HG03039 (cell line): ENCODE results near the gene ADARB1.

ENCODE experiments used
- ATAC-seq: cut with Tn5 transposase; IDR thresholded peaks from one replicate; pipeline ENCODE4 v1.9.1; 2021; ENCODE audit warnings: mild to moderate bottlenecking, moderate library complexity; ENCODE audit not compliant: unreplicated experiment

ADARB1 gene

DNA sequence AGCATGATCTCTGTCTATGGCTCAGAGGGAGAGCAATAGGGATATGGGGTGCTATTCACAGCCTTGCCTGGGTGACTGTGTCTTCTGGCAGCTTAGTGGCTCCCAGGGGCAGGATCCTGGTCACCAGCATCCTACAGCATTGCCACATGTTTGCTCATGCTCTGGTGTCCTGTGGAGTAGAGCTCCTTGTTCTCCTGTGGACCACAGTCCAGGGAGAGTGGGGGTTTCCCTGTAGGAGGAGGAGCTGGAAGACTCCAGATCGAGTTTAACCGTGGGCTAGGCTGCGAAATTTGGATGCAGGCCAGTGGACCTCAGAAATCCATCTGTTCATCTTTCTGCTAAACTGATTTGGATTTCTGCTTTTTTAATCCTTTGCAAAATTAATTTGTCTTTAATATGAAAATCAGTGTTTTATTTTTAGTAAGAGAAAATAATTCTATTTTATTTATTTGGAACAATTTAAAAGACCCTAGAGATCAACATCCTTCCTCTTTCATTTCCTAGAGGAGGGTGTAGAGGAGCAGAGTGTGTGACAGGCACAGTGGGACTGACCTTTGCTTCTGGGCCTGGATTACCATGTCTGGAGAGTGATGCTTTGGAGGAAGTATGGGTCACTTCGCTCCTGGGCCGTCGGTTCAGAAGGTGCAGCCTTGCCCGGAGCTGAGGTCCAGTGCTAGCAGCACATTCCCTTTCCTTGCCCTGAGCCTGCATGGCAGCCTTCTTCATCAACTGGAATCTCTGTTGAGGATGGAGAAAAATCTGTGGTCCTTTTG lies 17.4 kb downstream of the ADARB1 start:
- no peak for ATAC-seq

DNA sequence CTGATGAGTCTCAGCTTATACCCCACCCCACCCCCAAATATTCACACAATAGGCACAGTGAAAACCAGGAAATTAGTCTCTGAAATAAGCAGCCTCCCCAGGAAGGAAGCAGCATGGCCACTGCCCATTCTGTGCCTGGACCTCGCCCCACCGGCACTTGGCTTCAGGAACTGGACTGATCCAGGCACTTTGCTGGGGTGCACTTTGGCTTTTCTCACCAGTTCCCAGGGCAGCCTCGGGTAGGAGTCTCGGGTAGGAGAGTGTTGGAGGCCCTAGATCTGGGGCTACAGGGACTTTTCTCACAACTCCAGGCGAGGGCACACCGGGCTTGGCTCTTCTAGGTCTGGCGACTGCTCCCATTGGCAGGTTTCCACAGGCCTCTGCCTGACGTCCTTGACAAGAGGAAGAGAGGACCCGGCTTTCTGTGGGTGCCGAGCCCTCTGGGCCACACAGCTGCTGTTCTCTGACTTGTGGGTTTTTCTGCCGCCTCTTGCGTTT lies 18.7 kb downstream of the ADARB1 start:
- ATAC-seq = no peak

DNA sequence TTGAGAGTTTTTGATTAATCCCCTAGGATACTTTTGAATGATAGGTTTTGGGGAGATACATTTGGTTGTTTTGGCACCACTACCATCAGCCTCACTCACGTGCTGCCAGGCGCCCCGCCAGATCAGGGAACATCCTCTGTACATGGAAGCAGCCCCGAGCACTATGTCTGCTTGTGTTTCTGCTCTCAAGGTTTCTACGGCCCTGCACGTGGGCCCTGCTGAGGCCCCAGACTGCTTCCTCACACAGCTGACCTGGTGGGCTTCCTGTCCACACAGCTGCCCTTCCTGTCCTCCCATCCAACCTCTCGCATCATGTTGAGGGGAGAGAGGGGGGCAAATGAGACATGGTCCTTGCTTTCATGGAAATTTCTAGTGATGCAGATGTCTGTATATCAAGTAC lies 20.0 kb downstream of the ADARB1 start:
- ATAC-seq = no peak

DNA sequence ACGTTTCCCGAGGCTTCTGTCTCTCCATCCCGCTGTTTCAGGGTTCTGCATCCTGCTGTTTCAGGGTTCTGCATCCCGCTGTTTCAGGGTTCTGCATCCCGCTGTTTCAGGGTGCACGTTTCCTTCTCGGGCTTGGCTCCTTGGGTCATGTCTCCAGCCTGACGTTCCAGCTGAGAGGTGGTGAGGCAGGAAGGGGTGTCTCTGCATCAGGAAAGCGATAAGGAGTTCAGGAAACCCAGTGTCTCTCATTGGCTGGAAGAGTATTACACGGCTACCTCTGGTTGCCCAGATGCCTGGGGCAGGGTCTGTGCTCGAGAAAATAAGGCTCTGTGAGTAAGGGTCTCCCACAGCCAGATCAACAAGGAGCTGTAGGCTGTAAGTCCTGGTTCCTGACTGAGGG lies 21.1 kb downstream of the ADARB1 start:
- ATAC-seq = no peak

DNA sequence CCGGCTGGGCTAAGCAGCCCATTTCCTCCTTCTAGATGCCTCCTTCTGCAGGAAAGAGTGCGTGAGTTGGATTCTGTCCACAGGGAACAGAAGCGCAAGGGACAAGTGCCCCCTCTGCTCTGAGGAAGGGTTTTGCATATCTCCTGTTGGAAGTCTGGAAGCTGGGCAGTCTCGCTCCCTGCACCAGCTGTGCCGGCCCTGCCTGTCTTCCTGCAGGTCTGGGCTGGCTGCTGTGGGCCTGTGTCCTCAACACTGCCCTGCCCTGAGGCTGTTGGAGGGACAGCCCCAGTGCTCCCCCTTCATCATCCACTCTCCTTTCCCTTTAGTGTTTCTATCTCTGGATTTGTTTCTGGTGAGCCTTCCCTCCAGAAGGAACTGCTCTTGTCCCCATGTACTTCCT lies 21.8 kb downstream of the ADARB1 start:
- no peak for ATAC-seq

DNA sequence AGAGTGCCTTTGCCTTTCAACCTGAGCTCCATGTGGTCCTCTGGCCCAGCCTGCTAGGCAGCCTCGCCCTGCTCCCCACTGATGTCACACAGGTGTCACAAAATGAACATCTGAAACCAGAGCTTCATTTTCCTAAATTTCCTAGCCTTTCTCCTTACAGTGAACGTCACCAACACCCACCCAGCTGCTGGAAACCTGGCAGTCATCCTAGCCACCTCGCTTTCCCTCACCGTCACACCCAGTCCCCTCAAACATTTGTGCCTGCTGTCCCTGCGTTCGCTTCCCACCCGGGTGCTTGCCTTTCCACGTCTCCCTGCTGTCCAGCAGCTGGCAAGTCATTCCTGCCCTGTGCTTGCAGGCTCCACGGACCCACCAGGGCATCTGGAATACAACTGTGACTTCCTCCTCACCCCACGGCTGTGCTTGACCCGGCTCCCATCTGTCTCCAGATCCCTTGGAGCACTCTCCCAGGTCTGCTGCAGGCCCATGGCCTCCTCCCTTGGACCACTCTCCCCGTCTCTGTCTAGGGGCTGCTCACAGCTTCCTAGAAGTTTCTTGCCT lies 23.5 kb downstream of the ADARB1 start:
- no peak for ATAC-seq

DNA sequence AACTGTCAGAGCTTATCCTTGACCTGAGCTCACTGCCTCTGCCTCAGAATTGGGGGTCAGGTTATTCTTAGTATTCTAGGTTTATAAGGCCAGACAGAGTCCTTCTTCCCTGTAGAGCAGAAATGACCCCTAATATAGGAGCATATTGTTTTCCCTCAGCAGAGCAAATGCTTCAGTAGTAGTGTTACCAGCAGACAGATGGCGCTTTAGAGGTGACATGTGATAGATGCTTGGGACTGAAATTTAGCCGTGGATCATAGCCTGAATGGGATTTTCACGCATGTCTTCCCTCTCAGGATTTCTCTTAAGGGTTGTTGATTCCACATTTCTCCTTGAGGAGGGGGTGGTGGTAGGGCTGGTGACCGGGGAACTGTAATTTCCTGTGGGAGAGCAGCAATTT lies 24.5 kb downstream of the ADARB1 start:
- ATAC-seq = no peak

DNA sequence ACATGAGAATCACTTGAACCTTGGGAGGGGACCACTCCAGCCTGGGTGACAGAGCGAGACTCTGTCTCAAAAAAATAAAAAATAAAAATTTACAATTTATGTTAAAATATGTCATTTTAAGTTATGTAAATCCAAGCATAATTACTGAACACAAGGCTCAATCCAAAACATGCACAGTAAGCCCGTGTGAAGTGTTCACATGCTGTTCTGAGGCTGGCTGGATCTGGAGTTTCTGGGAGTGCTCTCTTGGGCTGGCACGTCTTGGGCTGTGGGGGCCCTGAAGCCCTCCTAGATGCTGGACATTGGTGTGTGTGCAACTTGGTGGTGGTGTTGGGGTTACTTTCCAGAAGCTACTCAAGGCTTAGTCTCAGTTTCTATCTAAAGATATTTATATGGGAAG lies 25.2 kb downstream of the ADARB1 start:
- no peak for ATAC-seq

DNA sequence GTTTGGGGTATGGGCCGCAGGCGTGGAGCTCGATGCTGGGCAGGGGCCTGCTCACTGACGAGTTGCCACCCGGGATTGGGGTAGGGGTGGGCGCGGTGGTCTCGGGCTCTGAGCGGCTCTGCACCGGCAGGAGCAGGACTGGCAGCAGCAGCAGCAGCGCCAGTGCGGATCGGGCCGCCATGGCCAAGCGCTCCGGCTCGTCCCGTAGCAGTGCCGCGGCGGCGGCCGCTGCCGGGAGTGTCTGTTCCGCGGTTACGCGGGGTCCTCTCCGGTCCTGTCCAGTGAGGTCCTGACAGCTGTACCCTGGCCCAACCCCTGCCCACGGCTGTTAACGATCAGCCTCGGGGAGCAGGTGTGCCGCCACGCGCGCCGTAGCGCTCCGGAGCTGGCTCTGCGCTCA lies 26.5 kb downstream of the ADARB1 start:
- no peak for ATAC-seq

DNA sequence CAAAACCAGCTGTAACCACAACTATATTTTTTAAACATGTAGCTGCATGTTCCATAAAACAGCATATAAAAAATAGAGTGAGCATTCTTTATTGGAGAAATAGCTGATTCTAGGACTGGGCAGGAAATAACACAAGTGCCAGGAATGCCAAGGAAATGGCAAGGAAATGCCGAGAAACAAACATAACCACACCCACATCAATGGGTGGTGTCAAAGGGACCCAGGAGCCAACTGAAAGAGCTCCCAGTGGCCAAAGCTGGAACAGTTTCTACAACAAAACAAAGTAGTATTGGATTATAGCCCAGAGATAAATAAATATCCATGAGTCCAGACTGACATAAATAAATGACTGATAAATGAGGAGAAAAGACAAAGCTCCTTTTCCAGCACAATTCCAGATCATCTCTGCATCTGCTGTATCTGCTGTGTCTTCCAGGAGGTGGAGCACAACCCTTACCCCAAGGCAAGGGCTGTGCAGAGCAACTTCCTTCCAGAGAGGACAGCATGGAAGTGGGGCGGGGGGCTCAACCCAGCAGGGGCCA lies 28.1 kb downstream of the ADARB1 start:
- ATAC-seq = no peak

DNA sequence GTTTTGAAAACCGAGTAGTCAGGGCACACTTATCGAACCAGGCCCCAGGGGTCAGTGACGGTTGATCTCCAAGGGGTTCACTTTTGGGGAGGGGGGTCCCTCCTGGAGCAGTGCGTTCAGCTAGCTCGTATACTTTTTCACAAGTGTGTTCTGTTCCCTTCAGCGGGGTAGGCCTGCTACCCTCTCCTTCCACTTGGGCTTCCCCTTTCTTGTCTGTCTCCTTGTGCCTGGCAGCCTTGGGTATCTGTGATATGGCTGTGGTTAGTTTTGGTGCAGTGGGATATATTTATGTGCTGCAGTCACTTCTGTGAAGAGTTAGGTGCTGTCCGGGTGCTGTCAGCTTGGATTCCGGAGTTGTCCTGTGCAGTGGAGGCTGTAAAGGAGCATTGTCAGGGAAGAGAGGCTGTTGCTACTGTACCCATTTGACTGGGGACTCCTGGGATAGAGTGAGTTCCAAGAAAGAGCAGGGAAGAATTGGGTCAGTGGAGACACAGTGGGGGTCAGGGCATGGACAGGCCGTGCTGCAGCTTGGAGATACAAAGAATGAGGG lies 29.7 kb downstream of the ADARB1 start:
- ATAC-seq = no peak

DNA sequence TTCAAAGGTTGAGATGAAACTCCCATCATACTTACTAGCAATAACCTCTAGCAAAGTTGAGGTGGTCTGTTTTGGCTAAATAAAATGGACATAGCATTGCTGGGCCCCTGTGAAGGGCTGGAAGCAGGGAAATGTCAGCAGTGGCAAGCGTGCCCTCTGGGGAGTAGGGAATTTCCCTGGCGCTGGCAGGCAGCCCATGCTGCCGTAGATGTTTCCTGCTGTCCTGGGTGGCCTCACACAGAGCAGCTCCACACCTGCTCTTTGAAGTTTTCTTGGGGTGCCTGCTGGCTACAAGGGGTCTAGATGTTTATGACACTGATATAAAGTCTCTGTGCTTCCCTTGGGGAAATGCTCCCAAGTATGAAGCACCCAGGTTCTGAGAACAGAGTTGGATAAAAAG lies 30.2 kb downstream of the ADARB1 start:
- ATAC-seq = no peak

DNA sequence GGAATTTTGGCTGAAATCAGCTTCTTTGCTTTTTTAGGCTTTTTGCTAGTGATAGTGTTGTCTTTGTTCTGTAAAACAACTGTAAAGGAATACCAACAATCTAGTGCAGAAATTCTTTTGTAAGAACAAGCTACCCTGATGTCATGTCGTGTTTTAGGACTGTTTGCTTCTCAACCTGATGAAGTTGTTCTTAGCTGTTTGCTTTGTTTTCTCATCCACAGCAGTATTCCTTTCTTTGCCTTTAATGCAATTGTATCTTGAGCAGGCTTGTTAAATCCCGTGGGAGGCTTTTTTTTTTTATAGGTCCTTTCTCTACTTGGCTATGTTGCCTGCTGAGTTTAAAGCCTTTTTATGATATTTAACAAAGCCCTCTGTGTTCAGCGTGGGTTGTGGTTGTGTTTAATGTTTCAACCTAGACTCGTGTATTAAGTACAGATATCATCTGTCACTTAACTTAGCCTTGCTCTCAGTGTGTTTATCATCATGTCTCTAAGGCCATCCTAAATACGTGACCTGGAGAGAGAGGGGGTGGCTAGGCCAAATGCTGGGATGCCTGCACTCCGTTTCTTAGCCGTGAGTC lies 31.6 kb downstream of the ADARB1 start:
- ATAC-seq = no peak

DNA sequence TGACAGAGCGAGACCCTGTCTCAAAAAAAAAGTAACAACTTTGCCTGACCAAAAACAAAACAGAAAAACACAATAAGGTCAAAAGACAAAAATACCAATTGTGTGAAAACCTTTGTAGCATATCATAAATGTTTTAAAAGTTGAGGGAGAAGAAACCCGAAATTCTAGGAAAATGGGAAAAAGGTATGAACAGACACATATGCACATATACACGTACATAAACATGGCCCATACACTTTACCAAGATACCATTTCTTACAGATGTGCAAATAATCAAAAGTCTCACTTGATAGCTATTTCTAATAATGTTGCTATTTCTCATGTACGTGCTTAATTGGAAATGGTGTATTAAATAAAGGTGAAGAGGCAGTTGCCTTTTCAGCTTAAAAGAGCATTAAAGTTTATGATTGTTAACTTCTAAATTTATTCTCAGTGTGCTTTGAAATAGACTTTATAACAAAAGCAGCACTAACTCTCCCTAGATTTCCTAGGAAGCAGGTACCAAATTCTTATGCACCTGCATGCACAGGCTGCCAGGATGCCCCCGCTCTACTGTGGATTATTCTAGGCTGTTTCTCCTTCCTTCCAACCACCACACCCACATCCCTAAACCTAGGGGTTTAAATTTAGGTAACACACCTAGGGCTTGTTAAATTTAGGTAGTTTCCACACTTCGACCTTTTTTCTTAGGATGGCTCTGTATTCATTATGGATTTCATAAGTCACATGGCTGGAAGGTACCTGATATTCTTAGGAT lies 33.8 kb downstream of the ADARB1 start:
- ATAC-seq = no peak

DNA sequence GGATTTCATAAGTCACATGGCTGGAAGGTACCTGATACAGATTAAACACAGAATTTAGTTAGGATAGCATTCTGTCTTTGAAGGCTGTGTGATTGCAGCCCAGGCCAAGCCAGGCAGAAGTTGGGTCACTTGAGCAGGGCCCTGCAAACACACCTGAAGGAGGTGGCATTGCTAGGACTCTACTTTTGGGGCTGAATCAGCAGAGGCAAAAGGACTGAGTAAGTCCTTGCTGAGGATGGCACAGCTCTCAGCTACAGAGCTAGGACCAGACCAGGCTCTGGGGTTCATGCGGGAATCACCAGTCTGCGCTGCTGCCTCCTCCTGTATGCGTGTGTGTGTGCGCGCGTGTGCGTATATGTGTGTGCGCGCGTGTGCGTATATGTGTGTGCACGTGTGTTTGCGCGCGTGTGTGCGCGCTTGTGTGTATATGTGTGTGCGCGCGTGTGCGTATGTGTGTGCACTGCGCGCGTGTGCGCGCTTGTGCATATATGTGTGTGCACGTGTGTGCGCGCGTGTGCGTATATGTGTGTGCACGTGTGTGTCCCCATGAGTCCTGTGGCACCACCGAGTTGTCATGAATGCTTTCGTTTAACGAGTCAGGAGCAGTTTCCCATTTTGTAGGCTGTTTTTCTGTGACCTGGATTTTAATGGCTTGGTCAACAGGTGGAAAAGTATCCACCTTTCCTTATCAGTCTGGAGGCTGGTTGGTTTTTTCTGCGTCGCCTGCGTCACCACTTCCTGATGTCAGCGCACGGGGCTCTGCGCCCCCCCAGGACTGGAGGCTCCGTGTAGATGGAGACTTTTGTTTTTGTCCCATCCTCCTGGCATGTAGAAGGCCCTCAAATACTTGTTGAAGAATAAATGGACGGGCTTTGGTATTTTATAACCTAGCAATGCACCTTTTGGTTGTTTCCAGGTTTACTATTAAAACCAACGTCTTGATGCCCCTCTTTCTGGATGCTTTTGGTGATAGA lies 34.7 kb downstream of the ADARB1 start:
- ATAC-seq = no peak

DNA sequence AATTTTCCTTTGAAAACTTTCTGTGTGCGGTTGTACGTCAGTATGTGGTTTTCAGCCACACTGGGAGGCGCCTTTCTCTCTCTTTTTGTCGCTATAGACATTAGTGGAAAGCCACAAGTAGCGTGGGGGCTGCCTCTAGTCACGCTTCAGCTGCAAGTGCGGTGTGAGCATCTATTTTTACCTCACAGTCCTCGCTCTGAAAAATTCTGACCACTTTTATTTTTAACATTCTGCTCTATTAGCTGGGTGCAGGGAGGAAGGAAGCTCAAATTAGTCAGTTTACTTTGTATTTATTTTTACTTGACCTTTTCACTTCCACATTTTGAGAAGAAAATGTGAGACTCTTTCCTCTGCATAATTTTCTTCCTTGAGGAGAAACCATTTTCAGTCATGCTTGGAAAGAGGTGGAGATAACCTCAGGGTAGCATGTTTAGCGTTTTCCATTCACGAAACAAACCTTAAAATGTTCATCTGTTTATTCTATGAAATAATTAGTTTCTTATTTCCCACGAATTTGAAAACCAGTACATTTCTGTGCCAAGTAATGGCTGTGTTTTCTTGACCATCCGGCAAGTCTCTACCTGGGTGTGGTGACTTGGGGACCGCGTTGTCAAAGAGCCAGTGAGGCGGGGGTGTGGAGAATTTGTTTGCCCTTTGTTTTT lies 35.6 kb downstream of the ADARB1 start:
- peak; percentile 55 for ATAC-seq

DNA sequence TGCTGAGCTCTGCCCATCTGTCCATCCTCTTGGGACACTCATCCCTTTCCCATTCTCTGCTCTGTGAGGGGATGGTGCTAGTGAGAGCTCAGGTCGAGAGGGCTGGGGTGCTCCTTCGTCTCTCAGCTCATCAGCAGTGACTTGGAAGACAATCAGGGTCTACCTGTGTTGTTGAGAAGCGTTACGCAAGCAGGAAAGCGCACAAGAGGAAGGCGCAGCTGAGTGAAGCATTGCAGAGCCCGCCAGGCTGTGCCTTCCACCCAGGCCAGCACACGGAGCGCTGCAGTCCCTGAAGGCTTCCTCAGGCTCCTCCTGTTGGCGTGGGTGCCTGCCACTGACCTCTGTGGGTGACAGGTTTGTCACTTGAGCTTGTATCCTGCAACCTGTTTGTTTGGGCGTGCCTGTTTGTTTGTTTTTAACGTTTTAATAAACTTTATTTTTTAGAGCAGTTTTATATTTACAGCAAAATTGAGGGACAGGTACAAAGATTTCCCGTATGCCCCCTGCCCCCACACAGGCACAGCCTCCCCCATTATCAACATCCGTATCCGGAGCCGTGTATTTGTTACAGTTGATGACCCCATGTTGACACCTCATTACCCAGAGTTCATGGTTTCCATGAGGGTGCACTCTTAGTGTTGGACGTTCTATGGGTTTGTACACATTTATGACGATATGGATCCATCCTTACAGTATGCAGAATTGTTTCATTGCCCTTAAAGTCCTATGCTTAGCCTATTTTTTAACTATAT lies 36.7 kb downstream of the ADARB1 start:
- ATAC-seq = no peak

DNA sequence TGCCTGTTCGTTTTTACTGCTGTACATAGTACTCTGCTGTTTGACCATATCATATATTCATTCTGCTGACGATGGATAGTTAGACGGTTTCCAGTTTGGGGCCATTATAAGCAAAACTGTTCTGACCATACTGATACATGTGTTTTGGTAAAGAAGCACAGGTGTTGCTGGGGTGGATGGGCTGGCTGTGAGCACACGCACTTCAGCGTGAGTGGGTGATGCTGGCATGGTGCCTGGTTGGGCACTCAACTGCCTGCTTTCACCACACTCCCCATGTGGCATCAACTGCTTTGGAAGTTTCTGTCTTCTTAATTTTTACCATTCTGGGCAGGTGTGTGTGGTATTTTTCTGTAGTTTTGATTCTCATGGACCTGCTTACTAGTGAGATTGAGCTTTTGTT lies 37.3 kb downstream of the ADARB1 start:
- ATAC-seq = no peak

DNA sequence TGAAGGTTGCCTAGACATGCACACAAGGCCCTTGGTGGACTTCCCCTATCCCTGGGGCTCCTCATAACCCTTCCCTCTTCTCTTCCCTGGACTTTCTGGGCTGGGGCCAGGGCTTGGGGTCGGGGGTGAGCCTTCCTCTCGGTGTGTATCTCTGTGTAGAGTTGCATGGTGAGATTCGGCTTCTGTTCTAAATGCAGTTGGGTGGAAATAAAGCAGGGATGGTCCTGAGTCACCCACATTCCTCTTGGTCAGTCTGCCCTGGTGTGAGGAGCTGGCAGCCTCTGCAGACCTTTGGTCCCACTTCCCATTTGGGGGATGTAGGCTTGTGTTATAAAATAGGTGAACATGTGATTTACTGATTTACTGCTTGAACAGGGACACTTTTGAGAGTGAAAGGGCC lies 38.0 kb downstream of the ADARB1 start:
- no peak for ATAC-seq
